Measurements from ENCODE around the gene IRF8.

DNA sequence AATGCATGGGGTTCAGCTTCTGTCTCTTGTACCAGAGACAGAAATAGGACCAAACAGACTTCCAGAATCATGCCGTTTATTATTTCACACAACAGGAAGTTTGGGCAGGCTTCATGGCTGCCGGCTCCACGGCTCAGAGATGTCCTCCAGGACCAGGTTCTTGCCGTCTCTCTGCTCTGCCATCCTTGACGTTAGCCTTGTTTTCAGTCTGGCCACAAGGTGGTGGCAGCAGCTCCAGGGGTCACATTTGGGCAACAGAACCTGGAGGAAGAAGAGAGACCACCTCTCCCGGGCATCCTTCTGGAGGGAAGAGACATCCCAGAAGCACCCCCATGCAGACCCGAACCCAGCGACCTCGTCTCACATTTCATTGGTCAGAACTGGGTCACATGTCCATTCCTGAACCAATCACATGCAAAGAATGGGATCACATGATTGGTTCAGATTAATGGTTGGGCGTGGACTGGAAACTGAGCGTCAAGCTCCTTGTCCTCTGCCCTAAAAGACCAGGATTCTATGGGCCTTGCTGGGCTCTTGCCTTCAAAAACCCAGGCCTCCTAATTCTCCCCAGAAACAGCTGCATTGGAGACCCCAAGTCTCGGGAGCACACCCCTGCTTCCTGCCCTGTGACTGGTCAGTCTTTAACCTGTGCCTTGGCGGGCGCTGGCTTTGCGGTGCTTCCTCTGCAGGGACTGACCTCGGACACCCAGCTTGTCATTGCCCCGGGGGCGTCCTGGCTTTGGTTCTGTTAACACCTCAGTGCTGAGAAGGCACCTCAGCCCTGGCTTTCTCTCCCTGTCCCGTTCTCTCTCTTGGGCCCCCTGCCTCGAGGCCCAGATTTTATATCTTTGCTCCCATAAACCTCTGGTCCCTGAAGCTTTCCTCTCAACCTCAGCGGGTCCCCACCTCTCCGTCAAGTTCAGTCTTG lies 63.3 kb downstream of the IRF8 start:
- TF ChIP-seq CTCF (IDR thresholded peaks at IDR 0.05; ENCODE audit: borderline replicate concordance, extremely low read depth, low read length, poor library complexity, severe bottlenecking) (no peak), EZH2 (IDR thresholded peaks at IDR 0.05; ENCODE audit: borderline replicate concordance, low read depth, low read length, severe bottlenecking) (no peak)
